Measurements from ENCODE around the gene LTB4R2. TPM values are rescaled to one million over a fixed set of nuclear protein-coding genes. Genes with fewer than 3 reads are reported as not detected.

Gene LTB4R2
- polyA plus RNA-seq, 1 donor = 4.1 TPM

GRCh38 chr14:24277606-24278321 is 32.2 kb upstream of the LTB4R2 start:
- DNase-seq = no peak

- DNase-seq = no peak
Observed at GRCh38 chr14:24278424-24278823, 31.5 kb upstream of the LTB4R2 start.

GRCh38 chr14:24279301-24280186 is 30.4 kb upstream of the LTB4R2 start:
- DNase-seq = no peak

- no peak for DNase-seq
Observed at GRCh38 chr14:24280797-24281460, 29.0 kb upstream of the LTB4R2 start.

GRCh38 chr14:24281636-24282035 is 28.3 kb upstream of the LTB4R2 start:
- no peak for DNase-seq

- no peak for DNase-seq
Observed at GRCh38 chr14:24282736-24283135, 27.2 kb upstream of the LTB4R2 start.

- no peak for DNase-seq
Observed at GRCh38 chr14:24283796-24284460, 26.0 kb upstream of the LTB4R2 start.

- DNase-seq = no peak
Observed at GRCh38 chr14:24284501-24285035, 25.4 kb upstream of the LTB4R2 start.

- DNase-seq = no peak
Observed at GRCh38 chr14:24285351-24285750, 24.6 kb upstream of the LTB4R2 start.

GRCh38 chr14:24286996-24287395 is 22.9 kb upstream of the LTB4R2 start:
- no peak for DNase-seq

GRCh38 chr14:24289649-24290280 is 20.2 kb upstream of the LTB4R2 start:
- no peak for DNase-seq

GRCh38 chr14:24290746-24291145 is 19.2 kb upstream of the LTB4R2 start:
- no peak for DNase-seq

- no peak for DNase-seq
Observed at GRCh38 chr14:24291446-24292117, 18.4 kb upstream of the LTB4R2 start.

- DNase-seq = no peak
Observed at GRCh38 chr14:24292118-24292807, 17.7 kb upstream of the LTB4R2 start.

GRCh38 chr14:24293525-24293924 is 16.4 kb upstream of the LTB4R2 start:
- DNase-seq = no peak

GRCh38 chr14:24296341-24297157 is 13.4 kb upstream of the LTB4R2 start:
- DNase-seq = peak; percentile 58

GRCh38 chr14:24297190-24297964 is 12.6 kb upstream of the LTB4R2 start:
- no peak for DNase-seq

- no peak for DNase-seq
Observed at GRCh38 chr14:24298892-24299254, 11.1 kb upstream of the LTB4R2 start.
